ENCODE results near the gene NUP210L. TPM values are rescaled to one million over a fixed set of nuclear protein-coding genes. Genes with fewer than 3 reads are reported as not detected.

NUP210L gene
- total RNA-seq, 1 donor from 2014 or later: not detected

- Histone ChIP-seq H3K36me3 (ENCODE audit: control insufficient read depth, insufficient read depth, low read length) (peaks cover 2% of the 10 kb centered on the region), H3K4me3 (ENCODE audit: low read depth, low read length) (no peak overlapping the region), H3K27me3 (ENCODE audit: control insufficient read depth, insufficient read depth, low read length) (no peaks in the 10 kb centered on the region)
- no peak for DNase-seq (ENCODE audit: low read depth)
- no peak for TF ChIP-seq CTCF (IDR thresholded peaks at IDR 0.05; ENCODE audit: insufficient read depth, low read length, poor library complexity, severe bottlenecking)
These were observed 11.3 kb upstream of the NUP210L start for GRCh38 chr1:154166207-154166606.

- no peaks in the 10 kb centered on the region for H3K27me3 ChIP-seq (ENCODE audit: control insufficient read depth, insufficient read depth, low read length)
- DNase-seq (ENCODE audit: low read depth): no peak
- no peak for TF ChIP-seq CTCF (IDR thresholded peaks at IDR 0.05; ENCODE audit: insufficient read depth, low read length, poor library complexity, severe bottlenecking)
- H3K4me3 ChIP-seq (ENCODE audit: low read depth, low read length): no peak overlapping the region
- H3K36me3 ChIP-seq (ENCODE audit: control insufficient read depth, insufficient read depth, low read length): peaks cover 3% of the 10 kb centered on the region
These were observed 4.7 kb upstream of the NUP210L start for GRCh38 chr1:154159554-154159953.

- TF ChIP-seq CTCF (IDR thresholded peaks at IDR 0.05; ENCODE audit: insufficient read depth, low read length, poor library complexity, severe bottlenecking): no peak
- Histone ChIP-seq H3K4me3 (ENCODE audit: low read depth, low read length) (no peak overlapping the region), H3K36me3 (ENCODE audit: control insufficient read depth, insufficient read depth, low read length) (peaks cover 3% of the 10 kb centered on the region), H3K27me3 (ENCODE audit: control insufficient read depth, insufficient read depth, low read length) (no peaks in the 10 kb centered on the region)
- no peak for DNase-seq (ENCODE audit: low read depth)
These were observed 3.6 kb upstream of the NUP210L start for GRCh38 chr1:154158307-154159125.

GRCh38 chr1:154157520-154158306 is 2.8 kb upstream of the NUP210L start:
- no peak for TF ChIP-seq CTCF (IDR thresholded peaks at IDR 0.05; ENCODE audit: insufficient read depth, low read length, poor library complexity, severe bottlenecking)
- H3K4me3 ChIP-seq (ENCODE audit: low read depth, low read length): no peak overlapping the region
- peaks cover 3% of the 10 kb centered on the region for H3K36me3 ChIP-seq (ENCODE audit: control insufficient read depth, insufficient read depth, low read length)
- no peaks in the 10 kb centered on the region for H3K27me3 ChIP-seq (ENCODE audit: control insufficient read depth, insufficient read depth, low read length)
- DNase-seq (ENCODE audit: low read depth): no peak

- no peak for DNase-seq (ENCODE audit: low read depth)
- no peak for TF ChIP-seq CTCF (IDR thresholded peaks at IDR 0.05; ENCODE audit: insufficient read depth, low read length, poor library complexity, severe bottlenecking)
- H3K36me3 ChIP-seq (ENCODE audit: control insufficient read depth, insufficient read depth, low read length): peaks cover 1% of the 10 kb centered on the region
These were observed 378 bp upstream of the NUP210L start for GRCh38 chr1:154155251-154155650.

More at GRCh38 chr1:154155251-154155650, 378 bp upstream of the NUP210L start:
- no peak overlapping the region for H3K4me3 ChIP-seq (ENCODE audit: low read depth, low read length)
- H3K27me3 ChIP-seq (ENCODE audit: control insufficient read depth, insufficient read depth, low read length): no peaks in the 10 kb centered on the region

Measured in kidney epithelial cell (primary cell).